ENCODE data around the gene CHEK1.
"Not testable (repeated sequence)": the region's sequence is repeated elsewhere in the genome, so short reads cannot be mapped to it uniquely, and the experiment has no call there.

The CHEK1 gene

DNA sequence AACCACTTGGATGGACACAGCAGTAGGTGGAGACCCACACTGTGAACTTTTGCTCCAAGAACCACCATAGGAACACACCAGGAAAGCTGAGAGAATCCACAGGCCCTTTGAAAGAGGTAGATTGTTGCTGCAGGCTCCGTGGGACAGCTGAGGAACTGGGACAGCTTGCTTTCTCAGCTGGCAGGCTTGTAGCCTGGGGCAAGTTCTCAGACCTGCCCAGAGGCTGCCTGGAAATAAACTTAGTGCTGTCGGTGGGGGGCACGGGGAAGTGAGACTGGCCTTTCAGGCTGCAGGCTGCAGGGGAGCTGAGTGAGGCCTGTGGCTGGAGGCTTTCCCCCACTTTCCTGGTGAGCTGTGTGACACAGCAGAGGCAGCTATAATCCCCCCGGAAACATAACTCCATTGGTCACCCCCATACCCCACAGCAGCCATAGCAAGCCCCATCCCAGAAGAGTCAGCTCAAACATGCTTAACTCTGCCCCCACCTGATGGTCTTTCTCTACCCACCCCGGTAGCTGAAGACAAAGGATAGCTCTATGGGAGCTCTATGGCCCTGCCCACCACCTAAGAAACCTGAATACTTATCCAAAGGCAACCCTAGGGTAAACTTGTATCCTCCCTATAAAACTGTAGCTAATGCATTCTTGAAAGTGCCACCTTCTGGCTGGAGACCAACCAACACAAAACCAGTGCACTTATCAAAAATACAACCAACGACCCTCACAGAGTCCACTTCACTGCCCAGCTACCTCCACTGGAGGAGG, 77.1 kb downstream of the CHEK1 start:
- DNase-seq: no peak

DNA sequence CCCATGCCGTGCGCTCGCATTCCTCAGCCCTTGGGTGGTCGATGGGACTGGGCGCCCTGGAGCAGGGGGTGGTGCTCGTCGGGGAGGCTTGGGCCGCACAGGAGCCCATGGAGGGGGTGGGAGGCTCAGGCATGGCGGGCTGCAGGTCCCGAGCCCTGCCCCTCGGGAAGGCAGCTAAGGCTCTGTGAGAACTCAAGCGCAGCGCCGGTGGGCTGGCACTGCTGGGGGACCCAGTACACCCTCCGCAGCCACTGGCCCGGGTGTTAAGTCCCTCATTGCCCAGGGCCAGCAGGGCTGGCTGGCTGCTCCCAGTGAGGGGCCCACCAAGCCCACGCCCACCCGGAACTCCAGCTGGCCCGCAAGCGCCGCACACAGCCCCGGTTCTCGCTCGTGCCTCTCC, 79.7 kb downstream of the CHEK1 start:
- DNase-seq: not testable (repeated sequence)

DNA sequence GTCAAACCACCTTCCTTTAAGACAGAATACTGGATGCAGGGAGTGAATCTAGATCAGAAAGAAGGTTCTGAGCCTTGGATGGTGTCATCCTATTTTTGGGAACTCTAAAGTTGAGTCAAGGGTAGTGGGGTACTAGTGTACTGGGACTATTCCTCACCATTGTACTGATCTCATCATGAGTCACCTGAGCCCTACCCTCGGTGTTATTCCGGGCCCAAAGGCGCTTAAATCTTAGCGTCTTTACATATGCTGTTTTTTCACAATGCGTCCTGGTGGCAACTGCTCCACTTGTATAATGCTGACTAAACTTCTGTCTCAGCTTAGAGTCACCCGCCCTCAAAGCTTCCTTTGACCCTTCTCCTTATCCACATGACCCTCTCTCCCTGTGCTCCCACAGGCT, 95.8 kb downstream of the CHEK1 start:
- no peak for DNase-seq

GRCh38 chr11:125724125-125724524, 99.2 kb downstream of the CHEK1 start:
- DNase-seq: no peak
